ENCODE measurements around the gene SRGAP2B. TPM values are rescaled to one million over a fixed set of nuclear protein-coding genes. Genes with fewer than 3 reads are reported as not detected.
"Not testable (repeated sequence)": the region's sequence is repeated elsewhere in the genome, so short reads cannot be mapped to it uniquely, and the experiment has no call there.

SRGAP2B gene
- total RNA-seq, 1 donor from 2014 or later: 58.5 TPM

DNA sequence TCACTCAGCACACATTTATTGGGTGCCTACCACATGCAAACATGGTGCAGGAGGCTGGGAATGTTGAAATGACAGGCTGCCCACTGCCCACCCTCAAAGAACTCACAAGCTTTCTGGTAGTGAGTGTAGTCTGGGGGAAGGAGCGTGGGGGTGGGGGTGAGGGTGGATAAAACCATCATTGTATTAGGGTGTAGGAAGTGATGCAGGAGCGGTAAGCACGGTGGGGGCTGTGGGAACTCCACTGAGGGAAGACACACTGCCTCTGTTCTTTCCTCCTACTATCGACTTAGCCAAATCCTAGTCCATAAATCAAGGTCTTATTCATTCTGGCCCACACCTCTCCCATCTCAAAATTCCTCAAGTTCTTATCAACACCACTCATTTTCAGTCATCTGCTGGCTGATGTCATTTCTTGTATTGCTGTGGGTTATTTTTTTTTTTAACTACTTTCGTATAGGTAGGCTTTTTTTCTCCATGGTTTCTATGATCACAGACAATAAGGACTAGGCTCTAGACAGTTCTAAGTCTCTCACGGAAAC lies 21.0 kb downstream of the SRGAP2B start:
- not testable (repeated sequence) for H3K4me1 Mint-ChIP-seq; H3K27me3 Mint-ChIP-seq (ENCODE audit: low read depth); H3K27ac Mint-ChIP-seq (ENCODE audit: unreplicated experiment); H3K4me3 Mint-ChIP-seq; DNase-seq (ENCODE audit: low read depth, low spot score); H3K9me3 Mint-ChIP-seq; H3K36me3 Mint-ChIP-seq (ENCODE audit: low read depth)

DNA sequence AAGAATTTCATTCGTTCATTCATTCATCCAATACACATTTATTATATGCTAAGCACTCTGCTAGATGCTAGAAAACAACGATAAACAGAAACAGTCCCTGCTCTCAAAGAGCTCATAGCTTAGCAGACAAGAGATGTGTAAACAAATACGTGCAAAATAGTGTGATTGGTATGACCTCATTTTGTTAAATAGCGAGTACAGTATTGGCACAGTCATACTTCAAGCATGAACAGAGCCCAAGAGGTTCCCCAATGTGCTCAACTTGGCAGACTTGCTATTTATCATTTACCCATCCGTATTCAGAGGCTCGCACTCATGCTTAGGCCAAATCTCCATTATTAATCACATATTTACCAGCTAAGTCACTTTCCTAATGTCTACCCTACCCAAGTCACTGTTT lies 23.6 kb downstream of the SRGAP2B start:
- not testable (repeated sequence) for H3K27me3 Mint-ChIP-seq (ENCODE audit: low read depth); H3K4me1 Mint-ChIP-seq; H3K27ac Mint-ChIP-seq (ENCODE audit: unreplicated experiment); H3K36me3 Mint-ChIP-seq (ENCODE audit: low read depth); H3K4me3 Mint-ChIP-seq; H3K9me3 Mint-ChIP-seq; DNase-seq (ENCODE audit: low read depth, low spot score)

DNA sequence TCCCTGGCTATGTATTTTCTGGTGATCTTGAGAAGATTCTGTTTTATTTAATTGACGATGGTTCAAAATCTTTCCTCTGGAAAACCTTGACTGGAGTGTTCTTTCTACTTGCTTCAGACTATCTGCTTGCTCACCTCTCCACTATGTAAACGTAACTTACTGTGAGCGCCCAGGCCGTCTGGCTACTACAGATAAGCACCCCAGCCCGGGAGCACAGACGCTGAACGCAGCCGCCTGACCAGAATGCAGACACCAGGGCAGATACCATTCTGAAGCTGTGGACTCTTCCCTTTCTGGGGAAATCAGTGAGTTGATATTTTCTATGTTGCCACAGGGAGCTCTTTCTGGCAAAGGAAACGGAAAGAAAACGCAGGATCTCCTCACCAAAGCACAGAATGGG lies 28.6 kb downstream of the SRGAP2B start:
- not testable (repeated sequence) for H3K9me3 Mint-ChIP-seq; H3K4me3 Mint-ChIP-seq; H3K4me1 Mint-ChIP-seq; H3K27ac Mint-ChIP-seq (ENCODE audit: unreplicated experiment); DNase-seq (ENCODE audit: low read depth, low spot score); H3K36me3 Mint-ChIP-seq (ENCODE audit: low read depth); H3K27me3 Mint-ChIP-seq (ENCODE audit: low read depth)

DNA sequence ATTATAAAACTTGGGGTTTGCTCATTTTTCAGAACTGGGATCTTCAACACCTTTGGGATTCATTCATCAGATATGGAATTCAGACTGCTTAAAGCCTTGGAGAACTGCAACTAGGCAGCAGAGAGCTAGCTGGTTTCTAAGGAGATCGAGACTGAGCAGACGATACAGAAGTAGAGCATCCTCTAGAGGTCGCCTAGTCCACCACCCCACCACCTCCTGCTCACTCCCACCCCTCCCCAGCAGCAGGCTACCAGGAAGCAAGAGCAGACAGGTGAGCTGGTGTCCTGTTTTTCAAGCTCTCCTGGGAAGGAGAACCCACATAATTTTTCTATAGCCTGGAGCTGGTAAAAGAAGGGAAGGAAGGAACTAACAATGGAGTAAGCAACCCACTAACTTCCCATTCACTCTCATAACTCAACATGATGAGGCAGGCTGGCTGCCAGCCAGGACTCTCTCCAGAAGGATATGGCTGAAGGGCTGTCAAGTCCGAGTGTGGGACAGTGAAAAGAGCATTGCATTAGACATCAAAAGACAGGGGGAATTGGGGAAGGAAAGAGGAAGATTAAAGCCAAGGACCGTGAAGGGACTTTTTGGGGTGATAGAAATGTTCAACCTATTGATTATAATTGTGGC lies 29.8 kb downstream of the SRGAP2B start:
- not testable (repeated sequence) for H3K36me3 Mint-ChIP-seq (ENCODE audit: low read depth); H3K4me1 Mint-ChIP-seq; H3K27me3 Mint-ChIP-seq (ENCODE audit: low read depth); H3K4me3 Mint-ChIP-seq; H3K27ac Mint-ChIP-seq (ENCODE audit: unreplicated experiment); DNase-seq (ENCODE audit: low read depth, low spot score); H3K9me3 Mint-ChIP-seq

DNA sequence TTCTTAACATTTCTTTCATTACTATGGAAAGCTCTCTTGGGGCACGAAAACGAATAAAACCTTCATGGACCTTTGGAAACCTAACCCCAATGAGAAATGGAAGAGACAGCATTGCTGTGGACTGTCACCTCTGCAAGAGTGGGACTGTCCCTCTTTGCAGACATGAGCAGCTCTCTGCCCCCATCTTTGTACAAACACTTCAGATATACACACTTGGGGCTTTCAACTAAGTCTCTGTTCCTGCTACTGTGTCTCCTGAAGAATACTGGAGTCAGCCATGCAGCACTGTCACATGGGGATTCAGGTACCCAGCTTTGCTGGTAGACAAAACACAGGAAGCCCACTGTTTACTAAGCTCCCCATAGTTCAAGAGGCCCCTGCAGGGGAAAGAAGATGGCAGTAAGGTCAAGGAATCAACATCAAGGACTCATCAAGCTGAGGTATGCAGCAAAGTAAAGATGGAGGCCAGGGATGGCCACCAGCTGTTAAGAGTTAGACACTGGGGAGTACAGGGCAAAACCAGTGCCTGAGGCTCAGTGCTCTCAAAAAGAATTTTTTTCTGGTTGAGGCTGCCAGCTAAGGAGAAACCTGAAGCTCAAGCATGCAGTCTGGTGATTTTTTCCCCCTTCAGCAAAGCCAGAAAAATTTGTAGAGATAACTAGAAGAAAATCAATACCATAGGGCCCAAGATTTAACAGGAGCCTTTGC lies 31.0 kb downstream of the SRGAP2B start:
- H3K4me3 Mint-ChIP-seq; H3K4me1 Mint-ChIP-seq; H3K9me3 Mint-ChIP-seq; H3K36me3 Mint-ChIP-seq (ENCODE audit: low read depth); H3K27ac Mint-ChIP-seq (ENCODE audit: unreplicated experiment); H3K27me3 Mint-ChIP-seq (ENCODE audit: low read depth); DNase-seq (ENCODE audit: low read depth, low spot score): not testable (repeated sequence)

DNA sequence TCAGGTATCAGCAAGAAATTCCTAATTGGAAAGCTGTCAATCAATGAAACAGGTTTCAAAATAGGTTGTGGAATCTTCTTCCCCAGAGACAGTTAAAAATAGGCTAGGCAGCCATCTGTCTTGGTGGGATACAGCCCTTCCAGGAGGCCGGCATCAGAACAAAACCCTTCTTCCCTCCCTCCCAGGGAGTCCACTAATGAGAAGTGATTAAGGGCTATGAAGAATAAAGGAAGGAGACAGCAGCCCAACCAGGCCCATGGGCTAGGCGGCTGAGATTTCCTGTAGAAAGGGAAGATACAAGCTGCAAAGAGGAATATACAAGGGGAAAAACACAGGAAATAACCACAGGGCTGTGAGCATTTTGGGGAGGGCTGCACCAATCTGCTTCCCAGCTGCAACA lies 31.8 kb downstream of the SRGAP2B start:
- H3K9me3 Mint-ChIP-seq; DNase-seq (ENCODE audit: low read depth, low spot score); H3K4me1 Mint-ChIP-seq; H3K4me3 Mint-ChIP-seq; H3K36me3 Mint-ChIP-seq (ENCODE audit: low read depth); H3K27me3 Mint-ChIP-seq (ENCODE audit: low read depth); H3K27ac Mint-ChIP-seq (ENCODE audit: unreplicated experiment): not testable (repeated sequence)

DNA sequence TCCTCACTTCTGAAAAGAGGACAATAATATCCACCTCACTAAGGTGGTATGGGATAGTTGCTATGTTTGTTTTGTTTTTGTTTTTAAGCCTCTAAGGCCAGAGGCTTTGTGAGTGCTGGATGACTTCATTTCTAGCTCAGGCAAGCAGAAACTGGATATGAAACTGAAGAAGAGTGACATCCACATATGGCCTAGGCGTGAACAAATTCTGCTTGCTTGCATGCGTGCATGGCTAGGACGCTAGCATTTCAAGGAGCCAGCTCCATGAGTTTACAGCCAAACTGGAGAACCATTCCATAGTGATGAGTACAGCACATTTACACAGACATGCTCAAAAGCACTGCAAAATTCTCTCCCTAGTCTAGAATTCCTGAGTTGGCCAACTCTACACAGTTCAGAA lies 36.9 kb downstream of the SRGAP2B start:
- not testable (repeated sequence) for H3K27ac Mint-ChIP-seq (ENCODE audit: unreplicated experiment); H3K36me3 Mint-ChIP-seq (ENCODE audit: low read depth); DNase-seq (ENCODE audit: low read depth, low spot score); H3K27me3 Mint-ChIP-seq (ENCODE audit: low read depth); H3K9me3 Mint-ChIP-seq; H3K4me1 Mint-ChIP-seq; H3K4me3 Mint-ChIP-seq

DNA sequence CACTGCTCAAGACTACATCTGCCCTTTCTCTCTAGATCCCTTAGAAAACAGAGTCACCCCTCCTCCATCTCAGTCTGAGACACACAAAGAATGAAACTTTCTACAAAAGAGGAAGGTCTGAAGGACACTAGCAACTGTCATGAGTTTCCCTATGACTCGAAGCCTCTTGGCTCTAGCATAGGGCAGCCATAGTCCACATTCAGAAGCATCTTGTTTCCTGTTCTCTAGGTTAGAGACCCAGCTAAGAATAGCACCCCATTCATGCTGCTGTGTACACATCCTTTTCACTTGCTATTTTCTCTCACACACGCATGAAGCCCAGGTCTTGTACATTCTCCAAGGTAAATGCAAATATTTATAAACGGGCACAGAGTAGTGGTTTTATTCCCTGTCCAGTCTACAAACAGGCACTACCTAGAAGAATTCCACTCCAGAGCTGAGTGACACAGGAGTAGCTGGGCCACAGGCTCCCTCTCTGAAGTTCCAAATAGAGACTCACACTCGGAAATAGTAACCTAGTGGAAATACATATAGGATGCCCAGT lies 39.8 kb downstream of the SRGAP2B start:
- not testable (repeated sequence) for H3K4me1 Mint-ChIP-seq; DNase-seq (ENCODE audit: low read depth, low spot score); H3K27ac Mint-ChIP-seq (ENCODE audit: unreplicated experiment); H3K9me3 Mint-ChIP-seq; H3K27me3 Mint-ChIP-seq (ENCODE audit: low read depth); H3K36me3 Mint-ChIP-seq (ENCODE audit: low read depth); H3K4me3 Mint-ChIP-seq

DNA sequence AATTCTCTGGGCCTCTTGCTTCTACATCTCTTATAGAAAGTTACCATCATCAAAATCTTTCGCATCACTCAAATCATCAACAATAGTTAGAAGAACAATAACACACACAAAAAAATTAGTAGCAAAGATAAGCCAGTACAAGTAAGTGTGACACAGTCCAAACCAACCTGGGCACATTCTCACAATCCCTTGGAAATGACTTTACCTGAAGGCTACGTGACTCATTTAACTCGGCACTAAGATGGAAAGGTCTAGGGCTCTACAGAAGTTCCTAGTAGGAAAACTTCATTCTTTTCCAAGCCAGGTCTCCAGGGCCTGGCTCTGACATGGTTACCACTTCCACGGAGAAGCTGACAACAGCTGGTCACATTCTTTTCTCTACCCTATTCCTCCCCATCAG lies 41.7 kb downstream of the SRGAP2B start:
- not testable (repeated sequence) for H3K27ac Mint-ChIP-seq (ENCODE audit: unreplicated experiment); H3K4me3 Mint-ChIP-seq; H3K4me1 Mint-ChIP-seq; H3K9me3 Mint-ChIP-seq; DNase-seq (ENCODE audit: low read depth, low spot score); H3K36me3 Mint-ChIP-seq (ENCODE audit: low read depth); H3K27me3 Mint-ChIP-seq (ENCODE audit: low read depth)

DNA sequence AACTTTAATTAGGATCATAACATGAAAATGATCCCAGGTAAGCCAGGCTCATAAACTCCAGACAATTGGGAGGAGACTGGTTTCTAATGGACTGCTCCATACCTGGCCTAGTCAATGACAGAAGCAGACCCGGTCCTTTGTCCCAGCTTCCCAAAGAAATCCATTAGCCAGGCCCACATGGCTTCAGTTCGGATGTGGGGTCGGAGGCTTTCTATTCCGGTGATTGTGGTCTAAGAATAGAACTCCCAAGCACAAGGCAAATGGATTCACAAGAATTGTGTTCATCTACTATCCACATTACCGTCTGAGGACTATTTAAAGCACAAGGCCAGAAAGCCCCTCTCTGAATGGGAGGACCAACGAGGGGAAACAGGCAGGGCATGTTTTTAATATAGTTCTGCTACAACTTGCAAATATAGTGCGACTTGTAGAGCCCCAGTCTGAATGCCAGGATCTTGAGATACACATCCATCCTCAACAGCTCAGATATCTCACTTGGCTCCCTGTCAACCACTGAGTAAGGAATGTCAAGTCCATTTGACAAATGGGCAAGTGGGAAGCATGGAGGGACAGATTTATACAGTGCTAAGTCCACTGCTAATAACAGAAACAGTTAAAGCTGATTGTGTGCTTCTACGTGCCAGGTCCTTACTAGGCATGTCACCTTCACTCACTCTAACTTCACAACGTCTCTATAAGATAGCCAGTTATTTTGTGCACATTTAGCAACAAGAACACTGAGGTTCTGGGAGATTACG lies 42.9 kb downstream of the SRGAP2B start:
- H3K4me3 Mint-ChIP-seq; H3K4me1 Mint-ChIP-seq; H3K27me3 Mint-ChIP-seq (ENCODE audit: low read depth); H3K27ac Mint-ChIP-seq (ENCODE audit: unreplicated experiment); H3K9me3 Mint-ChIP-seq; H3K36me3 Mint-ChIP-seq (ENCODE audit: low read depth); DNase-seq (ENCODE audit: low read depth, low spot score): not testable (repeated sequence)

DNA sequence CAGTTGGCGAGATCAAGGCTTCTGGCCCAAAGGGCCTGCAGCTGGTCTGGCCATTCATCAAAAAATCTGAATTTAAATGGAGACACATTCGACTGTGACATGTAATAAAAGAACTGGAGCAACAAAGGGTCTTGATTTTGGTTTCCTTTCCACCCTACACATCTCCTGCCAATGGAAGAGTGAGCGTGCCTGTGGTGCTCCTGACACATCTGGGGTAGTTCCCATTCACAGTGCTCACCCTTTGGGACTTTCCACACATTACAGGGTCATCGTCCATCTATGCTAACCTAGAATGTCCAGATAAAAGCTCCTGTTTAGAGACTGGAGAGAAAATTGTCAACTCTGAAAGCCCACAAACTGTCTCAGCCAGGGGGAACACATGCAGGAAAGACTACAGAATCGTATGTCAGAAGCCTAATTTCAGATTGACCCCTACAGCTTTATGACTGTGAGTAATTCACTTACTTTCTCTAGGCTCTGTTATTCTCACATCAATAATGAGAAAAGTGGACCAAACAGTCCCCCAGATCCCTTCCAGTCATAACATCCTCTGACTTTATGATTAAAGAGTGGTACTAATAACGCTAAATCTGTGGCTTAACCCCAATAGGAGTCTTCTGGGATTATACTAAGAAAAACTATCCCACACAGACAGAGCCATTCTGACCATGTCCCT lies 46.8 kb downstream of the SRGAP2B start:
- not testable (repeated sequence) for H3K36me3 Mint-ChIP-seq (ENCODE audit: low read depth); H3K27me3 Mint-ChIP-seq (ENCODE audit: low read depth); H3K9me3 Mint-ChIP-seq; H3K4me3 Mint-ChIP-seq; H3K4me1 Mint-ChIP-seq; H3K27ac Mint-ChIP-seq (ENCODE audit: unreplicated experiment); DNase-seq (ENCODE audit: low read depth, low spot score)

DNA sequence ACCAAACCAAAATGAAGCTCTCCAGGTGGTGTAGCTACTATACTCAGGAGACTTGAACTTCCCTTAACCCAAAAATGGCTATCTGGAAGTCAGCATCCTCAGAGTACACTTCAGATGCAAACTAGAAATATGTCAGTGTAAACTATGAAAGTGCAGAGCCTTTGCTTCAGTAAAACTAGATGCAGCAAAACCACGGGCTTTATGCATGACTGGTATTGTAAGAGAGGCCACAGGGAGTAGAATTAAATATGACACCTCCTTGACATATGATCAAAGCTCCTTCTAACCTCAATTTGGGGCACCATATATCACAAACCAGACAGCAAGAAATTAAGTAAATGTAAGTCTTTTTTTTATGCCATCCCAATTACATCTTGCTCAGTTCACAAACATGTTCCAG lies 47.6 kb downstream of the SRGAP2B start:
- not testable (repeated sequence) for H3K27me3 Mint-ChIP-seq (ENCODE audit: low read depth); H3K27ac Mint-ChIP-seq (ENCODE audit: unreplicated experiment); H3K9me3 Mint-ChIP-seq; H3K36me3 Mint-ChIP-seq (ENCODE audit: low read depth); DNase-seq (ENCODE audit: low read depth, low spot score); H3K4me3 Mint-ChIP-seq; H3K4me1 Mint-ChIP-seq
